KOPT-K1 (cell line): ENCODE results near the gene KRTDAP.

ENCODE experiments used
- H3K27ac ChIP-seq: fragments of 200-600 bp; sonication (generic); 2 replicates; pipeline ENCODE4 v1.5.1; 2016; ENCODE audit warnings: antibody characterized with exemption, mild to moderate bottlenecking, low read depth, low read length; ENCODE audit not compliant: poor library complexity, severe bottlenecking
- H3K36me3 ChIP-seq: fragments of 200-600 bp; sonication (generic); 2 replicates; pipeline ENCODE4 v1.5.1; 2017; ENCODE audit warnings: antibody characterized with exemption, mild to moderate bottlenecking, low read length, moderate library complexity; ENCODE audit not compliant: insufficient read depth
- H3K9me3 ChIP-seq: fragments of 200-600 bp; sonication (generic); 2 replicates; pipeline ENCODE4 v1.5.1; 2017; ENCODE audit warnings: antibody characterized with exemption, low read length, mild to moderate bottlenecking; ENCODE audit not compliant: insufficient read depth, poor library complexity, severe bottlenecking

The KRTDAP gene

DNA sequence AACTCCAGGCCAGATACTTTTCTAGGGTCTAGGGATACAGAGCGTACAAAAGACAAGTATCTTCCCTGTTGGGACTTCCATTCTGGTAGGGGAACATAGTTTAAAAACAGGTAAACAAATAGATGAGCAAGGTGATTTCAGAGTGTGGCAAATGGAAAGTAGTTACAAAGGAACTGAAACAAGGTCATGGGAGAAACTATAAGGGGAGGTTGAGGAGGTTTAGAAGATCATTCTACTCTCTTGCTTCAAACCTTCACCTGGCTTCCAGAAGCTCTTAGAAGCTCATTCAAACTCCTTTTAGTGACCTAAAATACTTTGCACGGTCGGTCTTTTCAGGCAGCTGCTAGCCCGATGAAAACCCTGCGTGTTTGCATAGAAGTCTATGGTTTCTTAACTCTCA is 33.1 kb downstream of the KRTDAP start:
- H3K36me3 ChIP-seq = no peaks in the 10 kb centered on the region
- no peak overlapping the region for H3K27ac ChIP-seq
- H3K9me3 ChIP-seq = no peaks in the 10 kb centered on the region

DNA sequence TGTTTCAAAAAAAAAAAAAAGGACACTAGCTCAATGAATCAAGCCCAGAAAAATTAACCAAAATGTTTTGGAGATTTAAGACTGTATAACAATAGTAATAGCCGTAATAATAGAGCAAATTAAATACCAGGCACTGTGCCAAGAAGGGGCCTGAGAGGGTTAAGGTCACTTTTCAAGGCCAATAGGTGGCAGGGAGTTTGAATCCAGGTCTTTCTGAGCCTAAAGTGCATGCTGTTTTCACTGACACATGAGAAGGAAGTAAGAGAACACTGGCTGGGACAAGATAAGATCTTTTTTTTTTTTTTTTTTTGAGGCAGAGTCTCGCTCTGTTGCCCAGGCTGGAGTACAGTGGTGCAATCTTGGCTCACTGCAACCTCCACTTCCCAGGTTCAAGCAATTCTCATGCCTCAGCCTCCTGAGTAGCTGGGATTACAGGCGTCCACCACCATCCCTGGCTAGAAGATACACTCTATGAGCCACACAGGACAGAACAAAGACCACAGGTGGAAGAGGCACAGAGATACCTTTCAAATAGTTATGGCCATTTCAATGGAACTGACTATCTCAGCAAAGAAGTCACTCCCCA is 34.6 kb downstream of the KRTDAP start:
- Histone ChIP-seq H3K9me3 (no peaks in the 10 kb centered on the region), H3K27ac (no peak overlapping the region), H3K36me3 (no peaks in the 10 kb centered on the region)

DNA sequence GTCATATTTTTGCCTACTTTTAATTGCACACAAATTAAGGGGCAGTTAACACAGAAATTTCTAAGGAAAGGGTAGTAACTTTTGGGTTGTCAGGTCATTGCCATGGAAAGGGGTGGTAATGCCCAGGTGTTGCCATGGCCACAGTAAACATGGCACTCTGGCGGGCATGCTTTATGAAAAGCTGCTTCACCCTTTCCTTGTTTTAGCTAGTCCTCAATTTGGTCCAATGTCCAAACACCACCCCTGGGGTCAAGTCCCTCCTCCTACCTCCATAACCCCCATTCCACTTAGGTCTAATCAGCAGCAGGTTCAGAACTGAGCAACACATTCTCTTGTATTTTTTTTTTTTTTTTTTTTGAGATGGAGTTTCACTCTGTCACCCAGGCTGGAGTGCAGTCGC is 35.6 kb downstream of the KRTDAP start:
- Histone ChIP-seq H3K36me3 (no peaks in the 10 kb centered on the region), H3K27ac (no peak overlapping the region), H3K9me3 (no peaks in the 10 kb centered on the region)

DNA sequence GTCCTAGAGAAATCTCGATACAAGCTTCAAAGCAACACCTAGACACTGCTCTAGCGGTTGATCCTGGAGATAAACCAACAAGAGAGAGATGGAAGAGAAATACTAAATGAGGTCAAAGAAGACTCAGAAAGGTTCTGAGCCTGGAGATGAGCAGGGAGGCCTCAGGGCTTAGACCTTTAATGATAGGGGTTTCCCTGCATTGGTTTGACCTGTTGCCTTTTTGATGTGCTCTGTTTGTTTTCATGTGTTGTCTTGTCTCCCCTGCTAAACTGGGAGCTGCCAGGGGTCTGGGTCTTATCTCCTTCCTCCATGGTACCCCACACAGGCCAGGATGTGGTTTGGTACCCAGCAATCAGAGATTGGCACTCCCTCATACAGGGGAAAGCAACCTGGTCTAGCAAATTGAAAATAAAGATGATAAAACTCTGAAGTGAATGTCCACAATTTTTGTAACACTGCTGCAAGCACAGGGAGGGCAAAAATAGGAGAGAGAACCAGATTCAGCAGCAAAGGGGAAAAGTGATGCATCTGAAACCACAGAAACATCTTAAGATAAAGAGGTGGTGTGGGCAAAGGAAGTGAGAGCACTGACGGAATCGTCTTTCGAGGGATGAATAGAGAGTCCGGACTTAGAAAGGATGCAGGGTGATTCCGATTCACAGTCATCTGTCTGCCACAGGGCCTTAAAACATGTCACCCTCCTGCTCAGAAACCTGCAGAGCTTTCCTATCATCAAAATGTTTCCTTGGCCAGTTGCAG is 38.7 kb downstream of the KRTDAP start:
- Histone ChIP-seq H3K36me3 (no peaks in the 10 kb centered on the region), H3K9me3 (no peaks in the 10 kb centered on the region), H3K27ac (no peak overlapping the region)

DNA sequence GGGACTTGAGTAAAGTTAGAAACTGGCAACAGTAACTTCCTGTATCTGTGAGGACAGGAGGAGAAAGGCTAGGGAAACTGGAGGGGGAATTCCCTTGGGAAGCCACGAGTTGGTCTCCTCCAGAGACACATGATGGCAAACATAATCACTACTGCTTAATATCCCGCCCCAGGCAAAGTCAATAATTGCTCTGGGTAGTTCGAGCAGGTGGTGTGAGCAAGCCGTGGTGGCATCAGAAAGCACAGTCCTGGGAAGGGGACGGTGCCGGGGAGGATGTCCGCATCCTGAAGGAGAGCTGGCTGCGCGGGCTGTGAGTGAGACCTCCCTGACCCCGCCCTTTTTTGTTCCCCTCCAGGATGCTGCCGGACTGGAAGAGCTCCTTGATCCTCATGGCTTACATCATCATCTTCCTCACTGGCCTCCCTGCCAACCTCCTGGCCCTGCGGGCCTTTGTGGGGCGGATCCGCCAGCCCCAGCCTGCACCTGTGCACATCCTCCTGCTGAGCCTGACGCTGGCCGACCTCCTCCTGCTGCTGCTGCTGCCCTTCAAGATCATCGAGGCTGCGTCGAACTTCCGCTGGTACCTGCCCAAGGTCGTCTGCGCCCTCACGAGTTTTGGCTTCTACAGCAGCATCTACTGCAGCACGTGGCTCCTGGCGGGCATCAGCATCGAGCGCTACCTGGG is 40.8 kb downstream of the KRTDAP start:
- Histone ChIP-seq H3K36me3 (no peaks in the 10 kb centered on the region), H3K27ac (no peak overlapping the region), H3K9me3 (no peaks in the 10 kb centered on the region)

DNA sequence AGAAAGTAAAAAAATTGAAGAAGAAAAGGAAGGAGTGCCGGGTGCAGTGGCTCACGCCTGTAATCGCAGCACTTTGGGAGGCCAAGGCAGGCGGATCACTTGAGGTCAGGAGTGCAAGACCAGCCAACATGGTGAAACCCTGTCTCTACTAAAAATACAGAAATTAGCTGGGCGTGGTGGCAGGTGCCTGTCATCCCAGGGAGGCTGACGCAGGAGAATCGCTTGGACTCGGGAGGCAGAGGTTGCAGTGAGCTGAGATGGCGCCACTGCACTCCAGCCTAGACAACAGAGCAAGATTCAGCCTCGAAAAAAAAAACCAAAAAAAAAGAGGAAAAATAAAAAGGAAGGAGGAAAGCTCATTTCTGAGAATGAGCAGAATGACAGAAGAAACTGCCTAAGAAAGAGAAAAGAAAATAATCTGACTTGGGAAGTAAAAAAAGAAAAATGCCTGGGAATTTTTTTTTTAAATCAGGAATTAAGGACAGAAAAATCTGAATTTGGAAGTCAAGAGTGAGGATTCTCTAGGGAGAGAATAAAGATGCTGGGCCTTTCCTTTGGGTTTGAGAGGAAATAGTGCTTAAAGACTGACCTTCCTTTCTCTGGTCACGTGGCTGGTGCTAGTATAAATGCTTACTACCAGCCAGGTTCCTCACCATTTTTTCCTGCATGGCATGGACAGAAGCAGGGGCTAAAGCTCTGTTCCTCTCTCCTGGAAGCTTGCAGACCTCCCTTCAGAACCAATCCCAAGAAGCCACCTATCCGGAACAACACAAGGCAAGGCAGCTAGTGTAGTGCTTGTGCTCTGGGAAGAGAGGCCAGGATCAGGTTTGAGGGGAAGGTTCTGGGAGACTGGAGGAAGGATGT is 42.4 kb downstream of the KRTDAP start, which contains the start of gene FFAR2:
TSS of gene FFAR2 (plus strand) at position 652 of the 864 bp plus-strand sequence. CDS start 1,458 bp downstream, outside the sequence.
- H3K36me3 ChIP-seq = no peaks in the 10 kb centered on the region
- H3K9me3 ChIP-seq = no peaks in the 10 kb centered on the region
- no peak within 1 kb of the TSS for H3K27ac ChIP-seq

DNA sequence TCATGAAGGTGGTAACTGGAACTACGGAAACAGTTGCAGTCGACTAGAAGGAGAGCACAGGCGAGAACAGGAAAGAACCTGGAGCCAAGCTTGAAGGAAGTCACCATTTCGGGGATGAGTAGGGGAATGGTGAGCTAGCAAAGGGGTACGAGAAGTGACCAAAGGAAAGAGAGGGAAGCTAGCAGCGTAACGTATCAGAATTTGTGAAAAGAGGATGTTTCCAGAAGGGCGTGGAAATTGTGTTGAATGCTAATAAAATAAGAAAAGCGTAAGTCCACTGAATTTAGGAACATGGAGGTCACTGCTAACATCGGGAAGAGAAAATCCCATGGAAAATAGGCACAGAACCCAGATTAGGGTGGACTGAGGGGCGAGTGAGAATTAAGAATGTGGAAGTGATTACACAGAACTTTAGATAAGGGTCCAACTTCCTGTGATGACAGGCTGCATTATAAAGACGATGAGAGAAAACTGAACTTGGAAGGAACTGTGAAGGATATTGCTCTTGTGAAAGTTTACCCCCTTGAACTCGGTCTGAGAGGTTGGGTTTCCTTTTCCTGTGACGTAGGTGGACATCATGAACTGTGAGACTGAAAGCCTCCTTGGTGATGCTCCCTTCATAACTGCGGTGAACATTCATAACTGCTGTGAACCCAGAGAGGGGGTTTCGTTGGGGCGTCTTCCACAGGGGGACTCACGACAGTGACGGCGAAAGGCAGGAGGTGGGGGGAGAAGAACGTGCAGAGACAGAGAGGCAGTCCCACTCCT is 44.3 kb downstream of the KRTDAP start:
- H3K9me3 ChIP-seq = no peaks in the 10 kb centered on the region
- no peak overlapping the region for H3K27ac ChIP-seq
- no peaks in the 10 kb centered on the region for H3K36me3 ChIP-seq

DNA sequence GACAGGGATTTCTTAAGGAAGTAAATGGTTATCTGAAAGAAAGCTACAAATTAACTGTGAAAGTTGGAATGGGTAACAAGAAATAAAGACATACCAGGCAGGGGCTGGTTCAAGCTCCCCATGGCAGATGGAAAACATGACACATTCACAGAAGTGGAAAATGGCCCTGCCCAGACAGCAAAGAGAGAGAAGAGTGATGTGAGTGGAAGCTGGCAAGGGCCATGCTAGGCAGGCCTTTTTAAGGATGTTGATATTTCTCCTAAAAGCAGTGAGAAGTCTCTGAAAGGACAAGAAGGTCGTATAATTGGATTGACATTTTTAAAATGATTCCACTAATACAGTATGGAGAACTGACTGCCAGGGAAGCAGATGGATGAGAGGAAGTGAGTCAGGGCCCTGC is 45.5 kb downstream of the KRTDAP start:
- Histone ChIP-seq H3K9me3 (no peaks in the 10 kb centered on the region), H3K36me3 (no peaks in the 10 kb centered on the region), H3K27ac (no peak overlapping the region)

DNA sequence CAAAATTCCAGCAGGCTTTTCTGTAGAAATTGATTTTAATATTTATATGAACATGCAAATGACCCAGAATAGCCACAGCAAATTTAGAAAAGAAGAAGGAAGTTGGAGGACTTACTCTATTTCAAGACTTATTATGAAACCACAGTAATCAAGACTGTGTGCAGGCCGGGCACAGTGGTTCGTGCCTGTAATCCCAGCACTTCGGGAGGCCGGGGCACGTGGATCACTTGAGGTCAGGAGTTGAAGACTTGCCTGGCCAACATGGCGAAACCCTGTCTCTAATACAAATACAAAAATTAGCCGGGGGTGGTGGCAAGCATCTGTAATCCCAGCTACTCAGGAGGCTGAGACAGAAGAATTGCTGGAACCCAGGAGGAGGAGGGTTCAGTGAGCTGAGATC is 48.2 kb downstream of the KRTDAP start:
- Histone ChIP-seq H3K9me3 (no peaks in the 10 kb centered on the region), H3K36me3 (no peaks in the 10 kb centered on the region), H3K27ac (no peak overlapping the region)

DNA sequence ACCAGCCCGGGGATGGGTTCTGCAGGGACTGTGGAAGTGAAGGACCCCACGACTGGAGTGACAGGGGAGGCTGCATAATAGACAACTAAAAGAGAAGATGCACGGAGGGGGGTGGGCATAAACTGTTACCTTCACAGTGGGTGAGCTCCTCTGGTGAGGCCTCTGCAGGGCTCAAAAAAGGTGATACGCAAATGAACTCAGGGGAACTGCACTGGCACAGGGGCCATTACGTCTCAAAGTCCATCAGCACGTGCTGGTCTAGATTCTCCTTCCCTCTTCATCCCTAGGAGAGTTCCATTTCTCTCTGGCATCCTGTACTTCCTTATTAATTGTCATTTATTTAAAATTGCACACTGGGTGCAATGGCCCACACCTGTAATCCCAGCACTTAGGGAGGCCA is 50.3 kb downstream of the KRTDAP start:
- H3K27ac ChIP-seq = no peak overlapping the region
- H3K9me3 ChIP-seq = no peaks in the 10 kb centered on the region
- H3K36me3 ChIP-seq = no peaks in the 10 kb centered on the region

DNA sequence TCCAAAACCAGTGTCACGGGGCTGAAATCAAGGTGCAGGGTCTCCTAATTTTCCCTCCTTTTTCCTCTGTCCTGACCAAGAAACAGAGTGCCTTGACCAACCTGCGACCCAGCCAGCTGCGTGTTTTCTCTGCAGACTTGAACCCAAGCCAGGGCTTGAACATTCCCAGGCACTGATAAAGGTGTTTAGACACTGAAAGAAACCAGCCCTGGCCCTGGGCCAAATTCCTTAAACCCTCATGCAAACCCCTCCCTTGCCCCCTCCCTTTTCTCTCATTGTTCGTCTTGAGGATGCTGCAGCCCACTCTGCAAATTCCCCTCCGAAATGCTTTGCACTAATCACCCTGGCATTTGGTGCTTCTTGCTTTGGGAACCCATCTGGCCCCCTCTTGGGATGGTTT is 51.7 kb downstream of the KRTDAP start:
- Histone ChIP-seq H3K27ac (no peak overlapping the region), H3K9me3 (no peaks in the 10 kb centered on the region), H3K36me3 (no peaks in the 10 kb centered on the region)

DNA sequence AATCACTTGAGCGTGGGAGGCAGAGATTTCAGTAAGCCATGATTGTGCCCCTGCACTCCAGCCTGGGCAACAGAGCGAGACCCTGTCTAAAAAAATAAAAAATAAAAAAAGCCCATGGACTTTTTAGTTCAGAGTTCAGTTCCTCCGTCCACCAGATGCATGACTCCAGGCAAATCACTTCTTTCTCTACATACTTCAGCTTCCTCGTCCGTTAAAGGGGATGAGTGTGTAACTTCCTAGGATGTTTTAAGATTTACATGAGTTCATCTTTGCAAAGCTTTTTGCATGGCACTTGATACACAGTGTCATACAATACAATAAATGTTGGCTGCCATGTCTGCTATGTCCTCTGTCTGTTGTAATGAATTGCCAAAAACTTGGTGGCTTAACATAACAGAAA is 52.2 kb downstream of the KRTDAP start:
- H3K36me3 ChIP-seq = no peaks in the 10 kb centered on the region
- H3K27ac ChIP-seq = no peak overlapping the region
- H3K9me3 ChIP-seq = no peaks in the 10 kb centered on the region

DNA sequence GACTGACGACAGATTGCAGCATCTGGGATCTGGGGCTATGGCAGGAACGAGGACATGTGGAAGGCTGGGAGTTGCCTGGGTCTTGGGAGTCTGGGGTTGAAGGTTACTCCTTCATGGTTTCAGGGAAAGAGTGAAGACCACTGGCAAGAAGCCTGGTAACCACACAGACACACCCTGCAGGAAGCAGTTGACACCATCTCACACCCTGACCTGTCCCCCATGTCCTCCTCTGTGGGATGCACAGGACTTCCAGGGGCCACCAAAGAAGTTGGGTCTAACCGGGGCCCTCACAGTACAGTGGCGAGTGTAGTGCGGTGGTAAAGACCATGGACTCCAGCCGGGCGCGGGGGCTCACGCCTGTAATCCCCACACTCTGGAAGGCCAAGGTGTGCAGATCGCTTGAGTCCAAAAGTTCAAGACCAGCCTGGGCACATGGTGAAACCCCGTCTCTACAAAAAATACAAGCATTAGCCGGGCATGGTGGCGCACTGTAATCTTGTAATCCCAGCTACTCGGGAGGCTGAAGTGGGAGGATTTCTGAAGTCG is 52.8 kb downstream of the KRTDAP start:
- H3K9me3 ChIP-seq = peaks cover 2% of the 10 kb centered on the region
- H3K36me3 ChIP-seq = no peaks in the 10 kb centered on the region
- no peak overlapping the region for H3K27ac ChIP-seq
